Measurements from ENCODE around the gene ERMAP.

The ERMAP gene

GRCh38 chr1:42822800-42823392 is 6.0 kb downstream of the ERMAP start:
- Mint-ChIP-seq H3K4me3 (no peak overlapping the region), H3K27me3 (no peaks in the 10 kb centered on the region), H3K27ac (no peak overlapping the region), H3K36me3 (peaks cover 2% of the 10 kb centered on the region), H3K4me1 (peaks cover 10% of the 10 kb centered on the region), H3K9me3 (no peaks in the 10 kb centered on the region)
- no peak for ATAC-seq (ENCODE audit: low read depth)
- no peak for DNase-seq (ENCODE audit: low spot score in 2 of 2)

GRCh38 chr1:42824481-42825035 is 7.6 kb downstream of the ERMAP start:
- Mint-ChIP-seq H3K4me1 (peaks cover 3% of the 10 kb centered on the region), H3K36me3 (no peaks in the 10 kb centered on the region), H3K27ac (no peak overlapping the region), H3K27me3 (no peaks in the 10 kb centered on the region), H3K9me3 (no peaks in the 10 kb centered on the region), H3K4me3 (no peak overlapping the region)
- DNase-seq (ENCODE audit: low spot score in 2 of 2) (no peak), ATAC-seq (ENCODE audit: low read depth) (no peak)

GRCh38 chr1:42825036-42825851 is 8.3 kb downstream of the ERMAP start:
- H3K4me3 Mint-ChIP-seq: no peak overlapping the region
- DNase-seq (ENCODE audit: low spot score in 2 of 2) (no peak), ATAC-seq (ENCODE audit: low read depth) (no peak)
- no peak overlapping the region for H3K27ac Mint-ChIP-seq
- no peaks in the 10 kb centered on the region for H3K27me3 Mint-ChIP-seq
- H3K9me3 Mint-ChIP-seq: no peaks in the 10 kb centered on the region
- no peaks in the 10 kb centered on the region for H3K4me1 Mint-ChIP-seq
- H3K36me3 Mint-ChIP-seq: peaks cover 2% of the 10 kb centered on the region

- Mint-ChIP-seq H3K27me3 (no peaks in the 10 kb centered on the region), H3K9me3 (no peaks in the 10 kb centered on the region), H3K4me1 (peaks cover 6% of the 10 kb centered on the region), H3K4me3 (no peak overlapping the region), H3K36me3 (peaks cover 6% of the 10 kb centered on the region), H3K27ac (no peak overlapping the region)
- DNase-seq (ENCODE audit: low spot score in 2 of 2): no peak
- no peak for ATAC-seq (ENCODE audit: low read depth)
These were observed 13.7 kb downstream of the ERMAP start for GRCh38 chr1:42830631-42831030.

- DNase-seq (ENCODE audit: low spot score in 2 of 2): no peak
- H3K27me3 Mint-ChIP-seq: no peaks in the 10 kb centered on the region
- H3K27ac Mint-ChIP-seq: no peak overlapping the region
These were observed 14.4 kb downstream of the ERMAP start for GRCh38 chr1:42831273-42831672.

GRCh38 chr1:42832641-42833240 is 15.8 kb downstream of the ERMAP start:
- DNase-seq (ENCODE audit: low spot score in 2 of 2) (no peak), ATAC-seq (ENCODE audit: low read depth) (no peak)
- no peaks in the 10 kb centered on the region for H3K9me3 Mint-ChIP-seq
- H3K36me3 Mint-ChIP-seq: peaks cover 6% of the 10 kb centered on the region
- no peaks in the 10 kb centered on the region for H3K27me3 Mint-ChIP-seq
- no peak overlapping the region for H3K4me3 Mint-ChIP-seq
- no peak overlapping the region for H3K27ac Mint-ChIP-seq
- peaks cover 11% of the 10 kb centered on the region for H3K4me1 Mint-ChIP-seq

More at GRCh38 chr1:42831273-42831672, 14.4 kb downstream of the ERMAP start:
- H3K36me3 Mint-ChIP-seq: peaks cover 6% of the 10 kb centered on the region
- no peaks in the 10 kb centered on the region for H3K9me3 Mint-ChIP-seq
- H3K4me3 Mint-ChIP-seq: no peak overlapping the region
- H3K4me1 Mint-ChIP-seq: peaks cover 6% of the 10 kb centered on the region
- no peak for ATAC-seq (ENCODE audit: low read depth)

- Mint-ChIP-seq H3K27ac (no peak overlapping the region), H3K9me3 (no peaks in the 10 kb centered on the region), H3K36me3 (peaks cover 6% of the 10 kb centered on the region), H3K4me3 (no peak overlapping the region), H3K4me1 (peaks cover 23% of the 10 kb centered on the region), H3K27me3 (no peaks in the 10 kb centered on the region)
- DNase-seq (ENCODE audit: low spot score in 2 of 2): no peak
- no peak for ATAC-seq (ENCODE audit: low read depth)
These were observed 17.1 kb downstream of the ERMAP start for GRCh38 chr1:42833981-42834380.

- peaks cover 23% of the 10 kb centered on the region for H3K4me1 Mint-ChIP-seq
- H3K36me3 Mint-ChIP-seq: peaks cover 6% of the 10 kb centered on the region
- no peak overlapping the region for H3K4me3 Mint-ChIP-seq
- ATAC-seq (ENCODE audit: low read depth) (no peak), DNase-seq (ENCODE audit: low spot score in 2 of 2) (no peak)
- no peak overlapping the region for H3K27ac Mint-ChIP-seq
- H3K27me3 Mint-ChIP-seq: no peaks in the 10 kb centered on the region
- no peaks in the 10 kb centered on the region for H3K9me3 Mint-ChIP-seq
These were observed 17.9 kb downstream of the ERMAP start for GRCh38 chr1:42834803-42835202.

GRCh38 chr1:42835422-42835821 is 18.5 kb downstream of the ERMAP start:
- Mint-ChIP-seq H3K9me3 (no peaks in the 10 kb centered on the region), H3K36me3 (peaks cover 4% of the 10 kb centered on the region), H3K4me1 (peaks cover 23% of the 10 kb centered on the region), H3K27ac (no peak overlapping the region), H3K27me3 (no peaks in the 10 kb centered on the region), H3K4me3 (no peak overlapping the region)
- no peak for DNase-seq (ENCODE audit: low spot score in 2 of 2)
- ATAC-seq (ENCODE audit: low read depth): no peak

GRCh38 chr1:42837709-42838108 is 20.8 kb downstream of the ERMAP start:
- ATAC-seq (ENCODE audit: low read depth) (no peak), DNase-seq (ENCODE audit: low spot score in 2 of 2) (no peak)
- H3K4me1 Mint-ChIP-seq: peaks cover 23% of the 10 kb centered on the region
- H3K36me3 Mint-ChIP-seq: peaks cover 1% of the 10 kb centered on the region
- H3K27me3 Mint-ChIP-seq: no peaks in the 10 kb centered on the region
- no peak overlapping the region for H3K27ac Mint-ChIP-seq
- H3K9me3 Mint-ChIP-seq: no peaks in the 10 kb centered on the region
- H3K4me3 Mint-ChIP-seq: no peak overlapping the region

GRCh38 chr1:42838482-42839190 is 21.7 kb downstream of the ERMAP start:
- H3K27me3 Mint-ChIP-seq: no peaks in the 10 kb centered on the region
- ATAC-seq (ENCODE audit: low read depth) (peak; percentile 83), DNase-seq (ENCODE audit: low spot score in 2 of 2) (no peak)
- H3K4me1 Mint-ChIP-seq: peaks cover 23% of the 10 kb centered on the region
- peaks cover 3% of the 10 kb centered on the region for H3K36me3 Mint-ChIP-seq
- no peaks in the 10 kb centered on the region for H3K9me3 Mint-ChIP-seq
- peak overlapping the region; percentile 73 for H3K27ac Mint-ChIP-seq
- H3K4me3 Mint-ChIP-seq: peak overlapping the region; percentile 27

- ATAC-seq (ENCODE audit: low read depth) (no peak), DNase-seq (ENCODE audit: low spot score in 2 of 2) (no peak)
- H3K9me3 Mint-ChIP-seq: no peaks in the 10 kb centered on the region
- peaks cover 3% of the 10 kb centered on the region for H3K36me3 Mint-ChIP-seq
- H3K27ac Mint-ChIP-seq: no peak overlapping the region
- no peak overlapping the region for H3K4me3 Mint-ChIP-seq
- H3K27me3 Mint-ChIP-seq: no peaks in the 10 kb centered on the region
- H3K4me1 Mint-ChIP-seq: peaks cover 18% of the 10 kb centered on the region
These were observed 24.1 kb downstream of the ERMAP start for GRCh38 chr1:42841010-42841409.

- peaks cover 3% of the 10 kb centered on the region for H3K36me3 Mint-ChIP-seq
- H3K27me3 Mint-ChIP-seq: no peaks in the 10 kb centered on the region
- H3K27ac Mint-ChIP-seq: no peak overlapping the region
- peaks cover 18% of the 10 kb centered on the region for H3K4me1 Mint-ChIP-seq
- no peak overlapping the region for H3K4me3 Mint-ChIP-seq
- H3K9me3 Mint-ChIP-seq: no peaks in the 10 kb centered on the region
- ATAC-seq (ENCODE audit: low read depth) (no peak), DNase-seq (ENCODE audit: low spot score in 2 of 2) (no peak)
These were observed 24.7 kb downstream of the ERMAP start for GRCh38 chr1:42841440-42842147.
